Central memory CD8-positive, alpha-beta T cell (primary cell): ENCODE data around the gene RBM41.
A peak's percentile ranks its signal among the peaks of the same experiment; 100 is the strongest.
"Not testable (repeated sequence)": the region's sequence is repeated elsewhere in the genome, so short reads cannot be mapped to it uniquely, and the experiment has no call there.

Experiments used
- ATAC-seq: fragments of 150-1000 bp; cut with Tn5 transposase; replicated peaks from 2 replicates; pipeline ENCODE4 v1.10.0; 2022; ENCODE audit warnings: mild to moderate bottlenecking, moderate FRiP score, moderate number of reproducible peaks; ENCODE audit not compliant: poor library complexity, severe bottlenecking; ENCODE audit errors: extremely low read depth
- DNase-seq, 2 donors: peaks; one replicate each; pipeline ENCODE4 v3.0.0; 2021; ENCODE audit warnings: low spot score in 2 of 2
- H3K27ac Mint-ChIP-seq: one replicate; pipeline ENCODE4 v1.8.0; 2022; ENCODE audit warnings: low read depth, mild to moderate bottlenecking, moderate library complexity, mixed read lengths
- H3K27me3 Mint-ChIP-seq: one replicate; pipeline ENCODE4 v1.8.0; 2022; ENCODE audit warnings: mixed read lengths
- H3K36me3 Mint-ChIP-seq: one replicate; pipeline ENCODE4 v1.8.0; 2022; ENCODE audit warnings: mild to moderate bottlenecking, moderate library complexity, mixed read lengths; ENCODE audit not compliant: insufficient read depth
- H3K4me1 Mint-ChIP-seq: one replicate; pipeline ENCODE4 v1.8.0; 2022; ENCODE audit warnings: mixed read lengths
- H3K4me3 Mint-ChIP-seq: one replicate; pipeline ENCODE4 v1.8.0; 2022; ENCODE audit warnings: mild to moderate bottlenecking, moderate library complexity, mixed read lengths
- H3K9me3 Mint-ChIP-seq: one replicate; pipeline ENCODE4 v1.8.0; 2022; ENCODE audit warnings: mixed read lengths

The RBM41 gene

DNA sequence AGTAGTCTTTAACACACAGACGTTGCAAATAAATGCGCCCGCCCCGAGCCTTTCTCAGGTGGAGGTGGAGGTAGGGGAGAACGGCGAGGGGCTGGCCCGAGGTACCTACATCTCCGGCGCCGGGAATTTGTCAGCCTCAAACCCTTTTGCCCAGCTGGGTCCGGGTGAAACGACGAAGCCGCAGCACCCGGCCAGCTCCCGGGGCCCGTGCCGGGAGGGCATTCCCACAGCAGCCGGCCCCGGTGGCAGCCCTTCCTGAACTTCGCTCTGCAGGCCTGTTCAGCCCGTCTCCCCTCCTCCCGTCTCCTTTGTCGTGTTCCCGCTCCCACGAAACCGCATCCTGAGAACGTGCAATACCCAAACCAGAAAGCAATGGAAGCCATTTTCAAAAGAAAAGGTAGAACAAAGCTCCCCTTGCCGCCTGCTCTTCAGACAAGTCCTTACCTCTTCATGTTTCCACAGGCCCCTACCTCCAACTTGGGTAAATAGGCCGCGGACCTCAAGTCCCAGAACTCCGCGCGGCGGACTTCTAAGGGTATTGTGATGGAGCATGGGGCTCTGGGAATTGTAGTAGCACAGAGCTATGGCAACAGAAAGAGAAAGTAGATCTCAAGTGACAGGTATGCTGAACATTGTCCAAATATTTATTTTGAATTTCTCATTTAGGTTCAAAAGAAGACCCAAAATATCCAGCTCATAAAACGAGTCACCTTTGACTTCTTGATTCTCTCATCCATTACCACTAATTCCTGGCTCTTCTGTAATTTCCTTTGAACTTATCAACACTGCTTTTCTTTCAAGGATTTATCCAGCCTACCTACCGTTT lies at the start of gene RBM41:
Gene RBM41, minus strand, starts transcription at position 501 of the 826 bp plus-strand sequence. Its CDS starts 49 bp downstream, at position 452.
- Mint-ChIP-seq H3K27ac (peak within 1 kb of the TSS; percentile 97), H3K4me3 (peak within 1 kb of the TSS; percentile 98), H3K9me3 (no peaks in the 10 kb centered on the region), H3K27me3 (no peaks in the 10 kb centered on the region), H3K4me1 (peaks cover 39% of the 10 kb centered on the region), H3K36me3 (peaks cover 20% of the 10 kb centered on the region)
- DNase-seq: peak; percentile 36 to 61
- ATAC-seq: peak; percentile 100

DNA sequence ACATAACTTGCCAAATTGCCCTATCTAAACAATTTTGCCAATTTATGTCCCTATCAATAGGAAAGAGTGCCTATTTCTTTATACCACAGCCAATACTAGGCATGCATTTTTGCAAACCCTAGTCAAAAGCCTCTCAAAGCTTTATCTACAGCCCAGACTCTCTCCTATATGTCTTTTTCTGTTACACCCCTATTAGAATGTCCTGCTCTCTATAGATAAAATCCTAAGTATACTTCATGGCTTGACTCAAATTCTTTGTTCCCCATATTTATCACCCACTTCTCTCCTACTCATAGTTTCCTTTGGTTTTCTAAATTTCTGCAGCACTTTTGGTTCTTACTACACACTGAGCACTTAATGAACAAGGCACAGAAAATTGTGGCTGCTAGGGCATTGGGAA lies 49.6 kb upstream of the RBM41 start:
- no peak for ATAC-seq
- Mint-ChIP-seq H3K9me3 (no peaks in the 10 kb centered on the region), H3K36me3 (no peaks in the 10 kb centered on the region), H3K27ac (no peak overlapping the region), H3K27me3 (no peaks in the 10 kb centered on the region), H3K4me1 (no peaks in the 10 kb centered on the region), H3K4me3 (no peak overlapping the region)
- DNase-seq: no peak

GRCh38 chrX:107167163-107167921 lies 48.7 kb upstream of the RBM41 start:
- DNase-seq (no peak), ATAC-seq (no peak)
- Mint-ChIP-seq H3K4me3 (no peak overlapping the region), H3K4me1 (no peaks in the 10 kb centered on the region), H3K36me3 (no peaks in the 10 kb centered on the region), H3K27me3 (no peaks in the 10 kb centered on the region), H3K27ac (no peak overlapping the region), H3K9me3 (no peaks in the 10 kb centered on the region)

DNA sequence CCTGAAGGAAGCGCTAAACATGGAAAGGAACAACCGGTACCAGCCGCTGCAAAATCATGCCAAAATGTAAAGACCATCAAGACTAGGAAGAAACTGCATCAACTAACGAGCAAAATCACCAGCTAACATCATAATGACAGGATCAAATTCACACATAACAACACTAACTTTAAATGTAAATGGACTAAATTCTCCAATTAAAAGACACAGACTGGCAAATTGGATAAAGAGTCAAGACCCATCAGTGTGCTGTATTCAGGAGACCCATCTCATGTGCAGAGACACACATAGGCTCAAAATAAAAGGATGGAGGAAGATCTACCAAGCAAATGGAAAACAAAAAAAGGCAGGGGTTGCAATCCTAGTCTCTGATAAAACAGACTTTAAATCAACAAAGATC lies 39.0 kb upstream of the RBM41 start:
- not testable (repeated sequence) for DNase-seq, H3K4me1 Mint-ChIP-seq, H3K4me3 Mint-ChIP-seq

GRCh38 chrX:107155621-107156430 lies 37.2 kb upstream of the RBM41 start:
- not testable (repeated sequence) for H3K9me3 Mint-ChIP-seq, ATAC-seq, DNase-seq, H3K27ac Mint-ChIP-seq, H3K27me3 Mint-ChIP-seq, H3K4me1 Mint-ChIP-seq, H3K36me3 Mint-ChIP-seq
- peak overlapping the region; percentile 63 for H3K4me3 Mint-ChIP-seq

More for the DNA sequence above, 39.0 kb upstream of the RBM41 start:
- ATAC-seq, H3K27me3 Mint-ChIP-seq, H3K27ac Mint-ChIP-seq, H3K36me3 Mint-ChIP-seq, H3K9me3 Mint-ChIP-seq: not testable (repeated sequence)

- H3K36me3 Mint-ChIP-seq: no peaks in the 10 kb centered on the region
- H3K4me3 Mint-ChIP-seq: peak overlapping the region; percentile 63
- no peaks in the 10 kb centered on the region for H3K4me1 Mint-ChIP-seq
- H3K9me3 Mint-ChIP-seq: no peaks in the 10 kb centered on the region
- H3K27me3 Mint-ChIP-seq: no peaks in the 10 kb centered on the region
- DNase-seq (no peak), ATAC-seq (no peak)
- H3K27ac Mint-ChIP-seq: no peak overlapping the region
Measured at GRCh38 chrX:107154787-107155620, 36.4 kb upstream of the RBM41 start.

DNA sequence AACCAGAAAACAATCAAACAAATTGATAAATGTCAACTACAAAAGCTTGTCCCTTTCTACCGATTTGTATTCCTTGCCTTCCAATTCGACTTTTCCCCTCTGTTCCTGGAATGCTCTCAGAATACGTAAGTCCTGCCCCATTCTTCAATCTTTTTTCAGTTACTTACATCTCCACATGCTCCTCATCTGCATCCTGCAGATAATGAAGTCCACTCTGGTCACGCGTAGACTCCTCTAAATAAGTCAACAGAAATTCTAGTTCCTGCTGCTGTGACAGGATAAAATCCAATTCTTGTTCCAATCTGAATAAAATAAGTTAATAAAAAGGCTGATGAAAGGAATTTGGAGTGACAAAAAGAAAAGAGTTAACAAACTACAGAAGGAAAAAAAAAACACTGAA lies 34.4 kb upstream of the RBM41 start:
- Mint-ChIP-seq H3K27ac (no peak overlapping the region), H3K4me1 (no peaks in the 10 kb centered on the region), H3K9me3 (no peaks in the 10 kb centered on the region), H3K36me3 (no peaks in the 10 kb centered on the region), H3K27me3 (no peaks in the 10 kb centered on the region), H3K4me3 (no peak overlapping the region)
- no peak for ATAC-seq
- DNase-seq: no peak

DNA sequence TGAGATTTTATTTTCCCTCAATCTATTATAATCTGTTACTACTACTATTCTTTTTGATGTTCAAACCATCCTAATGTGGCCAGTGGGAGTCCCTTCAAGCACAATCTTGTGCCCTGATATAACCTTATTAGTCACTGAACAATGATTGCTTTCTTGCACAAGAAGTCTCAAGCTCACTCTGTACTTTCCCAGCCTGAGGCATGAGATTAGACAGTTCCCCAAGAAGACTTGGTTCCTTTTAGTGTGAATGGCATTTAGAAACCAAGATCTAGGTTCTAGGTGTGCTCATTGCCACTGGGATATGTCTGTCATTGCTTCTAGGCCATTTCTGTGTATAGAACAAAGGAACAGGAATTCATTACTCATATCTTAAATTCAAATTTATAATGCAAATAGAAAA lies 28.0 kb upstream of the RBM41 start:
- no peak overlapping the region for H3K27ac Mint-ChIP-seq

GRCh38 chrX:107135965-107136307 lies 17.3 kb upstream of the RBM41 start:
- H3K36me3 Mint-ChIP-seq: no peaks in the 10 kb centered on the region
- no peak for ATAC-seq
- H3K27me3 Mint-ChIP-seq: no peaks in the 10 kb centered on the region
- peak overlapping the region; percentile 57 for H3K27ac Mint-ChIP-seq
- no peak for DNase-seq
- peaks cover 5% of the 10 kb centered on the region for H3K4me1 Mint-ChIP-seq
- H3K4me3 Mint-ChIP-seq: no peak overlapping the region
- no peaks in the 10 kb centered on the region for H3K9me3 Mint-ChIP-seq

More for the DNA sequence above, 28.0 kb upstream of the RBM41 start:
- no peaks in the 10 kb centered on the region for H3K9me3 Mint-ChIP-seq
- H3K27me3 Mint-ChIP-seq: no peaks in the 10 kb centered on the region
- ATAC-seq (no peak), DNase-seq (no peak)
- H3K36me3 Mint-ChIP-seq: no peaks in the 10 kb centered on the region
- no peaks in the 10 kb centered on the region for H3K4me1 Mint-ChIP-seq
- no peak overlapping the region for H3K4me3 Mint-ChIP-seq

DNA sequence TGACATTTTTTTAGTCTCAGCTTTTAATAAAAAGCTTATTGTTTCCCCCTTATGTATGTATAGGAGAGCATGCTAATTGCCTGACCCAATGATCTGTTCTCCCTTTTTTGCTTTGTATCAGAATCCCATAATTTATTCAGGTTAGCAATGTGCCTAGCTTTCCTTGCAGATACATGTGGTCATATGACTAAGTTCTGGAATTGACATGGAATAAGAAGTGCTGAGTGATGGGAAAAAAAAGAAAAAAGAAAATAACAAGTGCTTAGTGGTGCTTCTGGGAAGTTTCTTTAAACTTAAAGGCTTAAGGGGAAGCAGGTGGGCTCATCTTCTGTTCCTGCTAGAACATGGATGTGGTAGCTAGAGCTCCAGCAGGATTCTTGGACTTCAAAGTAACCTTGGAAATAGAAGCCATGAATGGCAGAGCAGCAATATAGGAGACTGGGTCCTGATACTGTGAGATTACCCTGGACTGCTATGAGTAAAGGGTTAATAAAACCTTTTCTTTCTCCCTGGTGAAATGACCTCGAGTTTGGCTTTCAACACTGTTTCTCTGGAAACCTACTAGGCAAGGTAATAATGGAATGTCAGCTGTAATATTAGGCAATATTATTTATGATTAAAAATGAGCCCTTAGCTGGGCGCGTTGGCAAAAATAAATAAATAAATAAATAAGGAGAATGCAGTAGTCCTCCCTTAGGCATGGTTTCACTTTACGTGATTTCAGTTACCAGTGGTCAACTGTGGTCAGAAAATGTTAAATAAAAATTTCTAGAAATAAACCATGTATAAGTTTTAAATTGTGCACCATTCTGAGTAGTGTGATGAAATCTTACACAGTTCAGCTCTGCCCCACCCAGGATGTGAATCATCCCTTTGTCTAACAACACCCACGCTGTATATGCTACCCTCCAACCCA lies 16.7 kb upstream of the RBM41 start:
- Mint-ChIP-seq H3K4me3 (no peak overlapping the region), H3K4me1 (peaks cover 5% of the 10 kb centered on the region), H3K36me3 (no peaks in the 10 kb centered on the region), H3K27me3 (no peaks in the 10 kb centered on the region), H3K9me3 (no peaks in the 10 kb centered on the region), H3K27ac (peak overlapping the region; percentile 57)
- ATAC-seq (no peak), DNase-seq (no peak)

GRCh38 chrX:107123750-107124149 lies 5.1 kb upstream of the RBM41 start:
- H3K36me3 Mint-ChIP-seq: no peaks in the 10 kb centered on the region
- no peak overlapping the region for H3K4me3 Mint-ChIP-seq
- no peak overlapping the region for H3K27ac Mint-ChIP-seq
- H3K9me3 Mint-ChIP-seq: no peaks in the 10 kb centered on the region
- H3K27me3 Mint-ChIP-seq: no peaks in the 10 kb centered on the region
- H3K4me1 Mint-ChIP-seq: peaks cover 7% of the 10 kb centered on the region
- DNase-seq (no peak), ATAC-seq (no peak)
